ENCODE measurements around the gene CREBRF. TPM values are rescaled to one million over a fixed set of nuclear protein-coding genes. Genes with fewer than 3 reads are reported as not detected.

The CREBRF gene
- total and polyA plus RNA-seq, 9 of the 15 experiments (the other 6 are each of a cell fraction or from before 2014, with no cell fraction given): 1.1 to 4.9 (median 2.9) TPM

DNA sequence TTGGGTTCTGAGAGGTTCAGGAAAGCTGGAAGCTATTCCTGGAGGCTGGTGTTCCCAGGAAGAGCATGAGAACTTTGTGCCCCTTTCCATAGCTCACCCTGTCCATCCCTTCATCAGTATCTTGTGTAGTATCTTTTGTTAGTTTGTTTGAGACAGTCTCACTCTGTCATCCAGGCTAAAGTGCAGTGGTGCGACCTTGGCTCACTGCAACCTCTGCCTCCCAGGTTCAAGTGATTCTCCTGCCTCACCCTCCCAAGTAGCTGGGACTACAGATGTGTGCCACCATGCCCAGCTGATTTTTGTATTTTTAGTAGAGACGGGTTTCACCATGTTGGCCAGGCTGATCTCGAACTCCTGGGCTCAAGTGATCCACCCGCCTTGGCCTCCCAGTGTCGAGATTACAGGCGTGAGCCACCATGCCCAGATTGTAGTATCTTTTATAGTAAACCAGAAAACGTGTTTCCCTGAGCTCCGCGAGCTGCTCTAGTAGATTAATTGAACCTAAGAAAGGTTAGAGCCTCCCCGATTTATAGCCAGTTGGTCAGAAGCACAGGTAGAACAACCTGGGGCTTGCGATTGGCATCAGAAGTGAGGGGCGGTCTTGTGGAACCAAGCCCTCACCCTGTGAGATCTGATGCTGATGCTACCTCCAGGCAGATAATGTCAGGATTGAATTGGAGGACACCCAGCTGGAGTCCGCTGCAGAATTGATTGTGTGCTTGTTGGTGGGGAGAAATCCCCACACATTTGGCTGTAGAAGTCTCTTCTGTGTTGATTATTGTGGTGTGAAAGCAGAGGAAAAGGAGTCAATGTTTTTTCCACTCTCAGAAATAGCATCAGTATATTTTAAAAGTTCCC lies 40.3 kb upstream of the CREBRF start (continued):
- TF ChIP-seq, protein P1, sequence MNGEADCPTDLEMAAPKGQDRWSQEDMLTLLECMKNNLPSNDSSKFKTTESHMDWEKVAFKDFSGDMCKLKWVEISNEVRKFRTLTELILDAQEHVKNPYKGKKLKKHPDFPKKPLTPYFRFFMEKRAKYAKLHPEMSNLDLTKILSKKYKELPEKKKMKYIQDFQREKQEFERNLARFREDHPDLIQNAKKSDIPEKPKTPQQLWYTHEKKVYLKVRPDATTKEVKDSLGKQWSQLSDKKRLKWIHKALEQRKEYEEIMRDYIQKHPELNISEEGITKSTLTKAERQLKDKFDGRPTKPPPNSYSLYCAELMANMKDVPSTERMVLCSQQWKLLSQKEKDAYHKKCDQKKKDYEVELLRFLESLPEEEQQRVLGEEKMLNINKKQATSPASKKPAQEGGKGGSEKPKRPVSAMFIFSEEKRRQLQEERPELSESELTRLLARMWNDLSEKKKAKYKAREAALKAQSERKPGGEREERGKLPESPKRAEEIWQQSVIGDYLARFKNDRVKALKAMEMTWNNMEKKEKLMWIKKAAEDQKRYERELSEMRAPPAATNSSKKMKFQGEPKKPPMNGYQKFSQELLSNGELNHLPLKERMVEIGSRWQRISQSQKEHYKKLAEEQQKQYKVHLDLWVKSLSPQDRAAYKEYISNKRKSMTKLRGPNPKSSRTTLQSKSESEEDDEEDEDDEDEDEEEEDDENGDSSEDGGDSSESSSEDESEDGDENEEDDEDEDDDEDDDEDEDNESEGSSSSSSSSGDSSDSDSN (IDR thresholded peaks at IDR 0.05; ENCODE audit: borderline replicate concordance in 1 of 2, low read depth in 2 of 2, low read length in 2 of 2): no peak
- TF ChIP-seq NFXL1 (CRISPR knock-in tag; IDR thresholded peaks at IDR 0.05) (no peak), ZNF212 (CRISPR knock-in tag; IDR thresholded peaks at IDR 0.05) (no peak), ZNF668 (CRISPR knock-in tag; IDR thresholded peaks at IDR 0.05) (no peak), GABPB2 (CRISPR knock-in tag; conservative IDR thresholded peaks at IDR 0.05) (no peak), SNRNP70 (optimal IDR thresholded peaks at IDR 0.05; ENCODE audit: low read depth, low read length) (no peak), HOXB6 (CRISPR knock-in tag; IDR thresholded peaks at IDR 0.05; ENCODE audit: borderline replicate concordance) (no peak), MAFK (IDR thresholded peaks at IDR 0.05; ENCODE audit: low read length) (no peak)
- TF ChIP-seq, protein P2, sequence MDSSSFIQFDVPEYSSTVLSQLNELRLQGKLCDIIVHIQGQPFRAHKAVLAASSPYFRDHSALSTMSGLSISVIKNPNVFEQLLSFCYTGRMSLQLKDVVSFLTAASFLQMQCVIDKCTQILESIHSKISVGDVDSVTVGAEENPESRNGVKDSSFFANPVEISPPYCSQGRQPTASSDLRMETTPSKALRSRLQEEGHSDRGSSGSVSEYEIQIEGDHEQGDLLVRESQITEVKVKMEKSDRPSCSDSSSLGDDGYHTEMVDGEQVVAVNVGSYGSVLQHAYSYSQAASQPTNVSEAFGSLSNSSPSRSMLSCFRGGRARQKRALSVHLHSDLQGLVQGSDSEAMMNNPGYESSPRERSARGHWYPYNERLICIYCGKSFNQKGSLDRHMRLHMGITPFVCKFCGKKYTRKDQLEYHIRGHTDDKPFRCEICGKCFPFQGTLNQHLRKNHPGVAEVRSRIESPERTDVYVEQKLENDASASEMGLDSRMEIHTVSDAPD (CRISPR knock-in tag; IDR thresholded peaks at IDR 0.05): no peak
- TF ChIP-seq, protein P3, sequence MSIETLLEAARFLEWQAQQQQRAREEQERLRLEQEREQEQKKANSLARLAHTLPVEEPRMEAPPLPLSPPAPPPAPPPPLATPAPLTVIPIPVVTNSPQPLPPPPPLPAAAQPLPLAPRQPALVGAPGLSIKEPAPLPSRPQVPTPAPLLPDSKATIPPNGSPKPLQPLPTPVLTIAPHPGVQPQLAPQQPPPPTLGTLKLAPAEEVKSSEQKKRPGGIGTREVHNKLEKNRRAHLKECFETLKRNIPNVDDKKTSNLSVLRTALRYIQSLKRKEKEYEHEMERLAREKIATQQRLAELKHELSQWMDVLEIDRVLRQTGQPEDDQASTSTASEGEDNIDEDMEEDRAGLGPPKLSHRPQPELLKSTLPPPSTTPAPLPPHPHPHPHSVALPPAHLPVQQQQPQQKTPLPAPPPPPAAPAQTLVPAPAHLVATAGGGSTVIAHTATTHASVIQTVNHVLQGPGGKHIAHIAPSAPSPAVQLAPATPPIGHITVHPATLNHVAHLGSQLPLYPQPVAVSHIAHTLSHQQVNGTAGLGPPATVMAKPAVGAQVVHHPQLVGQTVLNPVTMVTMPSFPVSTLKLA (conservative IDR thresholded peaks at IDR 0.05): no peak
